Smooth muscle cell (in vitro differentiated cells): Measurements from ENCODE around the gene SCYL1. TPM values are rescaled to one million over a fixed set of nuclear protein-coding genes. Genes with fewer than 3 reads are reported as not detected.

ENCODE experiments used
- DNase-seq: peaks from one replicate; lab custom pipeline; 2025; ENCODE audit not compliant: unreplicated experiment; lab: John Stamatoyannopoulos, UW
- H2AFZ ChIP-seq: fragments of 200-600 bp; sonication (generic); 2 replicates; pipeline ENCODE4 v1.6.0; 2016; ENCODE audit warnings: antibody characterized with exemption, low read depth, mild to moderate bottlenecking
- H3F3A ChIP-seq: fragments of 200-600 bp; sonication (generic); 2 replicates; pipeline ENCODE4 v1.6.0; 2017; ENCODE audit warnings: antibody characterized with exemption, low read depth
- H3K27ac ChIP-seq: fragments of 200-600 bp; sonication (generic); 2 replicates; pipeline ENCODE4 v1.5.1; 2016; ENCODE audit warnings: low read depth, mild to moderate bottlenecking
- H3K27me3 ChIP-seq: fragments of 200-600 bp; sonication (generic); 2 replicates; pipeline ENCODE4 v1.6.1; 2016; ENCODE audit warnings: low read depth, mild to moderate bottlenecking
- H3K36me3 ChIP-seq: fragments of 200-600 bp; sonication (generic); 2 replicates; pipeline ENCODE4 v1.5.1; 2016; ENCODE audit warnings: low read depth
- H3K4me1 ChIP-seq: fragments of 200-600 bp; sonication (generic); 2 replicates; pipeline ENCODE4 v1.5.1; 2016; ENCODE audit warnings: low read depth
- H3K4me2 ChIP-seq: fragments of 200-600 bp; sonication (generic); 2 replicates; pipeline ENCODE4 v1.6.0; 2016; ENCODE audit warnings: mild to moderate bottlenecking
- H3K4me3 ChIP-seq: fragments of 200-600 bp; sonication (generic); 2 replicates; pipeline ENCODE4 v1.5.1; 2016; ENCODE audit warnings: mild to moderate bottlenecking
- H3K79me2 ChIP-seq: fragments of 200-600 bp; sonication (generic); 2 replicates; pipeline ENCODE4 v1.6.0; 2016; ENCODE audit warnings: low read depth, mild to moderate bottlenecking
- H3K9ac ChIP-seq: fragments of 200-600 bp; sonication (generic); 2 replicates; pipeline ENCODE4 v1.6.0; 2016; ENCODE audit warnings: low read depth
- H3K9me3 ChIP-seq: fragments of 200-600 bp; sonication (generic); replicated peaks from 2 replicates; pipeline ENCODE4 v1.5.1; 2016; ENCODE audit warnings: low read depth
- H4K20me1 ChIP-seq: fragments of 200-600 bp; sonication (generic); 2 replicates; pipeline ENCODE4 v1.6.0; 2016; ENCODE audit warnings: low read depth
- WGBS: methylation state at CpG from one replicate; pipeline ENCODE4 v1.1.7; 2016; ENCODE audit warnings: low lambda C conversion rate; 5-methylcytosine and 5-hydroxymethylcytosine counted together
- polyA plus RNA-seq: library from polyadenylated mRNA; unstranded; fragments of >200 nt; fragmentation: Nextera tagmentation; extraction: Ambion mirVana; gene quantifications from 2 replicates; pipeline ENCODE4 v1.2.1, GENCODE V29; 2016
- total RNA-seq: library from RNA; depleted of rRNA; stranded (reverse); fragments of >200 nt; gene quantifications from 2 replicates; pipeline ENCODE4 v1.2.3, GENCODE V29; 2014
- TF ChIP-seq, protein P1 (sequence below): fragments of 200-600 bp; sonication (generic); IDR thresholded peaks from 2 replicates; pipeline ENCODE4 v1.5.1; 2017; ENCODE audit warnings: borderline replicate concordance, mild to moderate bottlenecking, antibody characterized with exemption; ENCODE audit not compliant: insufficient read depth, poor library complexity, severe bottlenecking

Gene SCYL1
- total and polyA plus RNA-seq, 2 experiments from 2014 or later = 66.6 to 123 TPM

DNA sequence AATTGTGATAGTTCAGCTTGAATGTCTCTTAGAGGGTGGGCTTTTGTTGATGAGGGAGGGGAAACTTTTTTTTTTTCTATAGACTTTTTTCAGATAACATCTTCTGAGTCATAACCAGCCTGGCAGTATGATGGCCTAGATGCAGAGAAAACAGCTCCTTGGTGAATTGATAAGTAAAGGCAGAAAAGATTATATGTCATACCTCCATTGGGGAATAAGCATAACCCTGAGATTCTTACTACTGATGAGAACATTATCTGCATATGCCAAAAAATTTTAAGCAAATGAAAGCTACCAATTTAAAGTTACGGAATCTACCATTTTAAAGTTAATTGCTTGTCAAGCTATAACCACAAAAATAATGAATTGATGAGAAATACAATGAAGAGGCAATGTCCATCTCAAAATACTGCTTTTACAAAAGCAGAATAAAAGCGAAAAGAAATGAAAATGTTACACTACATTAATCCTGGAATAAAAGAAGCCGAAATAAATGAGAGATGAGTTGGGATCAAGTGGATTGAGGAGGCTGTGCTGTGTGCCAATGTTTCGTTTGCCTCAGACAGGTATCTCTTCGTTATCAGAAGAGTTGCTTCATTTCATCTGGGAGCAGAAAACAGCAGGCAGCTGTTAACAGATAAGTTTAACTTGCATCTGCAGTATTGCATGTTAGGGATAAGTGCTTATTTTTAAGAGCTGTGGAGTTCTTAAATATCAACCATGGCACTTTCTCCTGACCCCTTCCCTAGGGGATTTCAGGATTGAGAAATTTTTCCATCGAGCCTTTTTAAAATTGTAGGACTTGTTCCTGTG is 22.1 kb upstream of the SCYL1 start:
- peak overlapping the region; percentile 100 for H3K9ac ChIP-seq
- TF ChIP-seq, protein P1, sequence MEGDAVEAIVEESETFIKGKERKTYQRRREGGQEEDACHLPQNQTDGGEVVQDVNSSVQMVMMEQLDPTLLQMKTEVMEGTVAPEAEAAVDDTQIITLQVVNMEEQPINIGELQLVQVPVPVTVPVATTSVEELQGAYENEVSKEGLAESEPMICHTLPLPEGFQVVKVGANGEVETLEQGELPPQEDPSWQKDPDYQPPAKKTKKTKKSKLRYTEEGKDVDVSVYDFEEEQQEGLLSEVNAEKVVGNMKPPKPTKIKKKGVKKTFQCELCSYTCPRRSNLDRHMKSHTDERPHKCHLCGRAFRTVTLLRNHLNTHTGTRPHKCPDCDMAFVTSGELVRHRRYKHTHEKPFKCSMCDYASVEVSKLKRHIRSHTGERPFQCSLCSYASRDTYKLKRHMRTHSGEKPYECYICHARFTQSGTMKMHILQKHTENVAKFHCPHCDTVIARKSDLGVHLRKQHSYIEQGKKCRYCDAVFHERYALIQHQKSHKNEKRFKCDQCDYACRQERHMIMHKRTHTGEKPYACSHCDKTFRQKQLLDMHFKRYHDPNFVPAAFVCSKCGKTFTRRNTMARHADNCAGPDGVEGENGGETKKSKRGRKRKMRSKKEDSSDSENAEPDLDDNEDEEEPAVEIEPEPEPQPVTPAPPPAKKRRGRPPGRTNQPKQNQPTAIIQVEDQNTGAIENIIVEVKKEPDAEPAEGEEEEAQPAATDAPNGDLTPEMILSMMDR = no peak
- H4K20me1 ChIP-seq = peaks cover 88% of the 10 kb centered on the region

DNA sequence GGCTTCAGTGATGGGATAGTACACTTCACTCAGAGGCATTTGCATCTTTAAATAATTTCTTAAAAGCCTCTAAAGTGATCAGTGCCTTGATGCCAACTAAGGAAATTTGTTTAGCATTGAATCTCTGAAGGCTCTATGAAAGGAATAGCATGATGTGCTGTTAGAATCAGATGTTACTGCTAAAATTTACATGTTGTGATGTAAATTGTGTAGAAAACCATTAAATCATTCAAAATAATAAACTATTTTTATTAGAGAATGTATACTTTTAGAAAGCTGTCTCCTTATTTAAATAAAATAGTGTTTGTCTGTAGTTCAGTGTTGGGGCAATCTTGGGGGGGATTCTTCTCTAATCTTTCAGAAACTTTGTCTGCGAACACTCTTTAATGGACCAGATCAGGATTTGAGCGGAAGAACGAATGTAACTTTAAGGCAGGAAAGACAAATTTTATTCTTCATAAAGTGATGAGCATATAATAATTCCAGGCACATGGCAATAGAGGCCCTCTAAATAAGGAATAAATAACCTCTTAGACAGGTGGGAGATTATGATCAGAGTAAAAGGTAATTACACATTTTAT is 21.4 kb upstream of the SCYL1 start:
- Histone ChIP-seq H3K27me3 (no peaks in the 10 kb centered on the region), H3K36me3 (peaks cover 44% of the 10 kb centered on the region), H3K9me3 (no peaks in the 10 kb centered on the region), H3K27ac (peak overlapping the region; percentile 97), H2AFZ (no peak overlapping the region), H3K4me3 (peak overlapping the region; percentile 80), H3F3A (peaks cover 80% of the 10 kb centered on the region), H3K4me2 (peak overlapping the region; percentile 94), H3K79me2 (peaks cover 76% of the 10 kb centered on the region), H3K4me1 (peaks cover 3% of the 10 kb centered on the region), H4K20me1 (peaks cover 90% of the 10 kb centered on the region), H3K9ac (peak overlapping the region; percentile 100)
- 11% methylated on average over 3 of the region's 3 CpGs for WGBS
- TF ChIP-seq, protein P1 = no peak
- DNase-seq = no peak

More for the DNA sequence above, 22.1 kb upstream of the SCYL1 start:
- Histone ChIP-seq H3K36me3 (peaks cover 44% of the 10 kb centered on the region), H3K4me3 (peak overlapping the region; percentile 80), H3K9me3 (no peaks in the 10 kb centered on the region), H3K79me2 (peaks cover 83% of the 10 kb centered on the region), H2AFZ (no peak overlapping the region), H3K4me1 (peaks cover 3% of the 10 kb centered on the region), H3K4me2 (peak overlapping the region; percentile 94), H3K27ac (peak overlapping the region; percentile 97), H3K27me3 (no peaks in the 10 kb centered on the region), H3F3A (peaks cover 84% of the 10 kb centered on the region)
- DNase-seq = no peak
- WGBS = 2% methylated on average over 6 of the region's 6 CpGs

DNA sequence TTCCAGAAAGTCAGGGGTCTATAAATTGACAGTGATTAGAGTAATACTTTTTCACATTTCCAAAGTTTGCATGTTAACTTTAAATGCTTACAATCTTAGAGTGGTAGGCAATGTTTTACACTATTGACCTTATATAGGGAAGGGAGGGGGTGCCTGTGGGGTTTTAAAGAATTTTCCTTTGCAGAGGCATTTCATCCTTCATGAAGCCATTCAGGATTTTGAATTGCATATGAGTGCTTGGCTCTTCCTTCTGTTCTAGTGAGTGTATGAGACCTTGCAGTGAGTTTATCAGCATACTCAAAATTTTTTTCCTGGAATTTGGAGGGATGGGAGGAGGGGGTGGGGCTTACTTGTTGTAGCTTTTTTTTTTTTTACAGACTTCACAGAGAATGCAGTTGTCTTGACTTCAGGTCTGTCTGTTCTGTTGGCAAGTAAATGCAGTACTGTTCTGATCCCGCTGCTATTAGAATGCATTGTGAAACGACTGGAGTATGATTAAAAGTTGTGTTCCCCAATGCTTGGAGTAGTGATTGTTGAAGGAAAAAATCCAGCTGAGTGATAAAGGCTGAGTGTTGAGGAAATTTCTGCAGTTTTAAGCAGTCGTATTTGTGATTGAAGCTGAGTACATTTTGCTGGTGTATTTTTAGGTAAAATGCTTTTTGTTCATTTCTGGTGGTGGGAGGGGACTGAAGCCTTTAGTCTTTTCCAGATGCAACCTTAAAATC is 20.8 kb upstream of the SCYL1 start:
- 10% methylated on average over 3 of the region's 3 CpGs for WGBS
- H3K9ac ChIP-seq = peak overlapping the region; percentile 100
- H3K9me3 ChIP-seq = no peaks in the 10 kb centered on the region
- H4K20me1 ChIP-seq = peaks cover 88% of the 10 kb centered on the region
- peak overlapping the region; percentile 97 for H3K27ac ChIP-seq
- H3F3A ChIP-seq = peaks cover 80% of the 10 kb centered on the region
- peak overlapping the region; percentile 80 for H3K4me3 ChIP-seq
- peaks cover 3% of the 10 kb centered on the region for H3K4me1 ChIP-seq
- no peak overlapping the region for H2AFZ ChIP-seq
- H3K4me2 ChIP-seq = peak overlapping the region; percentile 94
- DNase-seq = no peak
- peaks cover 73% of the 10 kb centered on the region for H3K79me2 ChIP-seq
- TF ChIP-seq, protein P1 = no peak
- no peaks in the 10 kb centered on the region for H3K27me3 ChIP-seq
- peaks cover 44% of the 10 kb centered on the region for H3K36me3 ChIP-seq
